GM18498 (cell line): Measurements from ENCODE around the gene YIPF2.
"Not testable (repeated sequence)": the region's sequence is repeated elsewhere in the genome, so short reads cannot be mapped to it uniquely, and the experiment has no call there.

Experiments
- ATAC-seq: cut with Tn5 transposase; IDR thresholded peaks from one replicate; pipeline ENCODE4 v1.9.1; 2021; ENCODE audit warnings: mild to moderate bottlenecking, moderate library complexity; ENCODE audit not compliant: unreplicated experiment

Gene YIPF2

DNA sequence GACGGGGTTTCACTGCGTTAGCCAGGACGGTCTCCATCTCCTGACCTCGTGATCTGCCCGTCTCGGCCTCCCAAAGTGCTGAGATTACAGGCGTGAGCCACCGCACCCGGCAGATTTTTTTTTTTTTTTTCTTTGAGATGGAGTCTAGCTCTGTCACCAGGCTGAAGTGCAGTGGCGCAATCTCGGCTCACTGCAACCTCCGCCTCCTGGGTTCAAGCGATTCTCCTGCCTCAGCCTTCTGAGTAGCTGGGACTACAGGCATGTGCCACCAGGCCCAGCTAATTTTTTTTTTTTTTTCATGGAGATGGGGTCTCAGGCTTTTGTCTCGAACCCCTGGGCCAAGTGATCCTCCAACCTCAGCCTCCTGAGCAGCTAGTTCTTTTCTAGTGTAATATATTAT, 13.2 kb upstream of the YIPF2 start:
- ATAC-seq = not testable (repeated sequence)

DNA sequence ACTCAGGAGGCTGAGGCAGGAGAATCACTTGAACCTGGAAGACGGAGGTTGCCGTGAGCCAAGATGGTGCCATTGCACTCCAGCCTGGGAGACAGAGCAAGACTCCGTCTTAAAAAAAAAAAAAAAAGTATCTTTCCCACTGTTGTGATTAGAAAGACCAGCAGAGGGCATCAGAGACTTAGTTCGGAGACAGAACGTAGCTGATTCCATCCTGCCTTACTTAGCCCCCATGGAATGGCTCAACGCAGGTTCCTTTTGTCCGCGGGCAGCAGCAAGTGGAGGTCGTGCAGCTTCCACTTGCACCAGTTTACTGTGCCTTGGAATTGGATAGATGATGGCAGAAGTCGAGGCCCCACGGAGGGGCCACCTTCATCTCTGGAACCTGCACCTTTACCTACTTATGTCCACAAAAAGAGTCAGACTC, 8.2 kb upstream of the YIPF2 start:
- ATAC-seq = no peak

DNA sequence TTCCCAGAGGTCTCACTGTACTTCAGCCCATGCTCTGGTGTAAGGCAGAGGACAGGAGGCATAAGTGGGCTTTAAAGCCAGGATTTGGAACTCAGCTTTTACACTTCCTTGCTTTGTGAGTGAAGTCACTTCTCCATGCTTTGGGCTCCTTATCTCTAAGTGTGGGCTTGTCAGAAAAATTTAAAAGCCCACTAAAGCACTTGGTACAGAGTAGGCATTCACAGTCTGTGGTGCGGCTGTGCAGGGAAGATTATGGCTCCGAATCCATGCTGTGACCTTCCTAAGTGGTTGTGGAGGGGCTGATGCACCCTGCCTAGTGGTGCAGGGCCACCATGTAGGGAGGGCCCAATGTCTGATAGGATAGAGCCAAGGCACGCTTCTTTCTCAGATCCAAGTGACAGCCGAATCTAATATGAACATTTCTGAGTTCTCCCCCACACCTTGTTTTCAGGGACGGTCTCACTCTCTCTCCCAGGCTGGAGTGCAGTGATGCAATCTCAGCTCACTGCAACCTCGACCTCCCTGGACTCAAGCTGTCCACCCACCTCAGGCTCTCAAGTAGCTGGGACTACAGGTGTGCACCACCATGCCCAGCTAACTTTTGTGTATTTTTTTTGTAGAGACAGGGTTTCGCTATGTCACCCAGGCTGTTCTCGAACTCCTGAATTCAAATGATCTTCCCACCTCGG, 7.1 kb upstream of the YIPF2 start:
- ATAC-seq = no peak

DNA sequence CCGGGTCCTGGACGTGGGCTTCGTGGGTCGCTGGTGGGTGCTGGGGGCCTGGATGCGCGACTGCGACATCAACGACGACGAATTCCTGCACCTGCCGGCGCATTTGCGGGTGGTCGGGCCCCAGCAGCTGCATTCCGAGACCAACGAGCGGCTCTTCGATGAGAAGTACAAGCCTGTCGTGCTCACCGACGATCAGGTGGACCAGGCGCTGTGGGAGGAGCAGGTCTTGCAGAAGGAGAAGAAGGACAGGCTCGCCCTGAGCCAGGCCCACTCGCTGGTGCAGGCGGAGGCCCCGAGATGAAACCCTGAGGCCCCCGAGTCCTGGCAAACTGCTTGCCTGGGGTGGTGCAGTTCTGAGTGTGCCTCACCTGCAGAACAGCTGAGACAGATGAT, 959 bp upstream of the YIPF2 start:
- no peak for ATAC-seq

DNA sequence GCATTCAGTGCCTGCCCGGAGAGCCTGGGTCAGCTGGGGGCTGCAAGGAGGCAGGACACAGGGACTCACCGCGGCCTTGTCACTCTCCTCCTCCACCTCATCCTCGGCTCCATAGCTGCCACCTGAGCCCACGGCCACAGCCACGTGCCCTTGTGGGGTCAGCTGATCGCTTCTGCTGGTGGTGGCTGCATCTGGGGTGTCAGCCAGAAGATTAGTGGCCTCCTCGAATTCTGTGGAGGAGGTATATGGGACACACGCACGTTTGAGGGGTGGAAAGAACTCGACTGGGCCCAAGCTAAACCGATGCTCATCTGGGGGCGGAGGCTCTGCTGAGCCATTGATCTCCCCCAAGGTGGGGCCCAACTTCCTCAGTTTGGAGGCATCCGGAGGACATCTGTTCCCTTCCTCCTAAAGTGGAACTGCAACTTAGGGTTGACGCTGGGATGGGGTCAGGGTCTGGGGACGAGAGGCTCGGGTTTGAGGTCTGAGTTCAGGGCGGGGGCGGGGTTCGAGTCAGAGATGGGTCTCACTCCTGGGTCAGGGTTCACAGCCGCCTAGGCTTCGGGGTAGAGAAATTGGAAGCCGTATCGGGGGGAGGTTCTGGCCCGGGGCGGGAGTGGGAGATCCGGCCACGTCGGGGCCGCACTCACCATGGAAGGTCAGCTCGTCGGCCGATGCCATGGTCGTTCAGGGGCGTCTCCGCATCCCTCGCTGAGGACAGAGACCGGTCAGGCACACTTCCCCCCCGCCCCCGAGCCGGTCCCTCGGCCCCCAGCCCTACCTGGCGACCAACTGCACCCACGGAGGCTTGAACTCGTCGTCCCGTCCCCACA, 493 bp downstream of the YIPF2 start:
- ATAC-seq = no peak

DNA sequence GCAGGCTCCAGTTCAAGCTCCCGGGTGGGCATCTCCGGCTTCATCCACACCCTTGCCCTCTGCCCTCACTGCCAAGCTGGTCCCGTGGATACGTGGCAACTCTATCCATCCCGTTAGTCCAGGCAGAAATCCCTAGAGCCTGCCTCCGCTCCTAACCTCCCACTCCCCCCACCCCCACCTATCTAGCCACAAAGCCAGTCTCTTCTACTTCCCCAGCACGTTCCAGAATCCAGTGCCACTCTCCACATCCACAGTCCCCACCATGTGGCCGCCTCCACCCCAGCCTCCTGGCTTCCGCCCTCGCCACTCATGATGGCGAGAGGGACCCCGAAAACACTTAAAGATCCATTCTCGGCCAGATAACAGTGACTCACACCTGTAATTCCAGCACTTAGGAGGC, 3.8 kb downstream of the YIPF2 start:
- ATAC-seq = no peak

DNA sequence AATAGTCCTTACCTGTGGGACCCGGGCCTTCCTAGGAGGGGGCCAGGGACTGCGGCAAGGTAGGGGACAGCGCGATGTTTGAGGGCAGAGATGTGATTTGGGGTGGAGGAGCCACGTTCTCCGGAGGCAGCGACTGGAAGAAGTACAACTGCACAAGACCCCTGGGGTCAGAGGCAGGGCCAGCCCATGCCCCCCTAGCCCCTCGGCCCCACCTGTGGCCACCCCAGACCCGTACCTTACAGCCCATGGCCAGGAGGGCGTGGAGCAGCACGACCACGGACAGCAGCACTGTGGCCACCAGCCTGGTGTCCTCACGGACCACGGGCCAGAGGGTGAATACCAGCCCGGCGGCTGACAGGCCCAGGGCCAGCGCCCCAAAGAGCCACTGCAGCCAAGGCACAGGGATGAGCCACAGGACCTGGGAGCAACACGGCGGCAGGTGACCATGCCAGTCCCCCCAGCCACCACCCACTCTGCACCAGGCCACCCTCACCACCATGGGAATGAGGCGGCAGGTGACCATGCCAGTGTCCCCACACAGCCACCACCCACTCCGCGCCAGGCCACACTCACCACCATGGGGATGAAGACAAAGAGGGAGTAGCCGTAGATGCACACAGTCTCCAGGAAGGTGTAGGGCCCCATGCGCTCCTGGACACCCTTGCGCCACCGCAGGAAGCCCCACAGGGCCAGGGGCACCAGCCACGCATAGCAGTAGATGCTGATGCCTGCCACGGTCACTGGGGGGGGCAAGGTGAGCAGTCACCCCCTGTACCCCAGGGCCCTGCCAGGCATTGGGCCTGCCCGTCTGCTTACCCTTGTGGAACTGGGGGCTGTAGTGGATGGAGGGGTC, 5.0 kb downstream of the YIPF2 start:
- no peak for ATAC-seq

DNA sequence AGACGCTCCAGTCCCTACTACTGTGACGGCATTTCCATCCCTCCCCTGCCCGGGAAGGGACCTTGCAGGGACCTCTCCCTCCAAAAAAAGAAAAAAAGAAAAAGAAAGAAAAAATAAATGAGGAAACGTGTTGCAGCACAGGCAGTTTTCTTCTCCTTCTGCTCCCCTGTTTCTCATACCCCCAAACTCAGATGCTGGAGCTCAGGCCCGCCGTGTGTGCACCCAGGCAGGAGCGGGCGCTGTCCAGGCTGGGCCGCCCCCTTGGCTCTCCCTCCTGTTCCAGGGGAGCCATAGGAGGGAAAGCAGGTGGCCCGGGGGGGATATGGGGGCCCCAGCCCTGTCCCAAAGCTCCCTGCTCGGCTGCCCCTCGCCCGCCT, 5.8 kb downstream of the YIPF2 start:
- ATAC-seq = no peak

DNA sequence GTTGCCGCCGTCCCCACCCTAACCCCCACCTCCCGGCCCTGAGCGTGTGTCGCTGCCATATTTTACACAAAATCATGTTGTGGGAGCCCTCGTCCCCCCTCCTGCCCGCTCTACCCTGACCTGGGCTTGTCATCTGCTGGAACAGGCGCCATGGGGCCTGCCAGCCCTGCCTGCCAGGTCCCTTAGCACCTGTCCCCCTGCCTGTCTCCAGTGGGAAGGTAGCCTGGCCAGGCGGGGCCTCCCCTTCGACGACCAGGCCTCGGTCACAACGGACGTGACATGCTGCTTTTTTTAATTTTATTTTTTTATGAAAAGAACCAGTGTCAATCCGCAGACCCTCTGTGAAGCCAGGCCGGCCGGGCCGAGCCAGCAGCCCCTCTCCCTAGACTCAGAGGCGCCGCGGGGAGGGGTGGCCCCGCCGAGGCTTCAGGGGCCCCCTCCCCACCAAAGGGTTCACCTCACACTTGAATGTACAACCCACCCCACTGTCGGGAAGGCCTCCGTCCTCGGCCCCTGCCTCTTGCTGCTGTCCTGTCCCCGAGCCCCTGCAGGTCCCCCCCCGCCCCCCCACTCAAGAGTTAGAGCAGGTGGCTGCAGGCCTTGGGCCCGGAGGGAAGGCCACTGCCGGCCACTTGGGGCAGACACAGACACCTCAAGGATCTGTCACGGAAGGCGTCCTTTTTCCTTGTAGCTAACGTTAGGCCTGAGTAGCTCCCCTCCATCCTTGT, 6.4 kb downstream of the YIPF2 start:
- ATAC-seq = no peak

DNA sequence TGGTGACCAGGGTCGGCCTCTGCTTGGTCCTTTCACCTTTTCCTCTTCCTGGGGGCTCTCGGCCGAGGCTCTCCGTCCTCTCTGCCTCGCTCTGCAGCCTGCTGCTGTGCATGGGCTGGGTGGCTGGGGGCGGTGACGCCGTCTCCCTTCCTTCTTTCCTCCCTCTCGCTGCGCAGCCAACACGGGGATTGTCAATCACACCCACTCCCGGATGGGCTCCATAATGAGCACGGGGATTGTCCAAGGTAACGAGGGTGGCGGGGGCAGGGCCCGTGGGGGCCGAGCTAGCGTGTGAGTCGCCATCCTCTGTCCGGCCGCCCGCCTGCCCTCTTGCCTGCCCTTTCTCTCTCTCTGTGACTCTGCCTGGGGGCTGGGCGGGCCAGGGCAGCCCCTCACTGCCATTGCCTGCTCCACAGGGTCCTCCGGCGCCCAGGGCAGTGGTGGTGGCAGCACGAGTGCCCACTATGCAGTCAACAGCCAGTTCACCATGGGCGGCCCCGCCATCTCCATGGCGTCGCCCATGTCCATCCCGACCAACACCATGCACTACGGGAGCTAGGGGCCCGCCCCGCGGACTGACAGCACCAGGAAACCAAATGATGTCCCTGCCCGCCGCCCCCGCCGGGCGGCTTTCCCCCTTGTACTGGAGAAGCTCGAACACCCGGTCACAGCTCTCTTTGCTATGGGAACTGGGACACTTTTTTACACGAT, 7.1 kb downstream of the YIPF2 start:
- ATAC-seq = no peak

DNA sequence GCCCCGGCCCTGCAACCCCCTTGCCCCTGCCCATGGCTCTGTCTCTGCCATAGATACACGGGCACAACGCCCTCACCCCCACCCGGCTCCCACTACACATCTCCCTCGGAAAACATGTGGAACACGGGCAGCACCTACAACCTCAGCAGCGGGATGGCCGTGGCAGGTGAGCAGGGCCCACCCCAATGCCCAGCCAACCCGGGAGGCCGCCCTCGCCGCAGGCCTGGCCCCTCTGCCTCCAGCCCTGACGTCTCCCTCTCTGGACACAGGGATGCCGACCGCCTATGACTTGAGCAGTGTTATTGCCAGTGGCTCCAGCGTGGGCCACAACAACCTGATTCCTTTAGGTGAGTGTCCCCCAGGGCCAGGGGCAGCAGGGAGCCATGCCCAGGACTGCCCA, 7.7 kb downstream of the YIPF2 start:
- no peak for ATAC-seq

DNA sequence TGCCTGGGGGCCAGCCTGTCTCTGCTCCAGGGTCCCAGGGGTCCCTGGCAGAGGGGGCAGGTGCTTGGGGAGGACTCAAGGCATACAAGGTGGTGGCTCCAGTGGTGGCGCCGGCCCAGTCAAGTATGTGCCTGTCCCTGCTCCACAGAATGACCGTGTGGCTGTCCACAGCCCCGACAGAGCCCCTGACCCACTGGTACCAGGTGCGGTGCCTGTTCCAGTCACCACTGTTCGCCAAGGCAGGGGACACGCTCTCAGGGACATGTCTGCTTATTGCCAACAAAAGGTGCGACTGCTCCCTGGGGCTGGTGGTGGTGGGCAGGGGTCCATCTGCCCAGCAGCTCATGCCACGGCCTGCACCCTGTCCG, 8.2 kb downstream of the YIPF2 start:
- no peak for ATAC-seq

DNA sequence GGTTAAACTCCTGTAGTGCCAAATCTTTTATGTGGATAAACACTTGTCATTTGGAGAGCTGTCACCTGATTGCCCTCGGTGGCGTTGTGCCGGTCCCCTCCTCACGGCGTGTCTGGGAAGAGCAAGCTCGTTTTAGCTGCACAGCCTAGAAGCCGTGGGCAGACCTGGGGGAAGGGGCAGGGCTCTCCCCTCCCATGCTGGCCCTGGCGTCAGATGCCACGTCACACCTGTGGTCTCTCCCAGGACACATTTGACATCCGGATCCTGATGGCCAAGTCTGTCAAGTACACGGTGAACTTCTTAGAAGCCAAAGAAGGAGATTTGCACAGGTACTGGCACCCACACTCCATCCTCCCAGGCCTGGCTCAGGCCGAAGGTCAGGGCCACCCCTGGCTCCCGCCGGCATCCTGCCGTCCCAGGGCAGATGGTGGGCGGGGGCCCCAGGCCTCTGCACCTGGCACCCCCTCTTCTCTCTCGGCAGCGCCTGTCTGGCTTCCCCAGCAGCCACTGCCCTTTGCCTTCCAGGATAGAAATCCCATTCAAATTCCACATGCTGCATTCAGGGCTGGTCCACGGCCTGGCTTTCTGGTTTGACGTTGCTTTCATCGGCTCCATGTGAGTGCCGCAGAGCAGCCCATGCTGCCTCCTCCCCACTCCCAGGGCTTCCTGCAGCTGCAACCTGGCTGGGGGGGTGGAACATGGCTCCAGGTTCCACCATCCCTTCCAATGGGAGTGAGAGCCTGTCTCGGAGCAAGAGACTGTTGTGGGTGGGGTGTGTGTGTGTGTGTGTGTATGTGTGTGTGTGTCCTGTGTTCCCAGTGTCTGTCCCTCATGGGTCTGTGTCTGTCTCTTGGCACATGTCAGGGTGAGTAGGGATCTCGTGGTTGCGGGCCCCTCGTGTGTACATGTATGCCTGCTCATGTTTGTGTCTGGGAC, 8.8 kb downstream of the YIPF2 start:
- ATAC-seq = no peak

DNA sequence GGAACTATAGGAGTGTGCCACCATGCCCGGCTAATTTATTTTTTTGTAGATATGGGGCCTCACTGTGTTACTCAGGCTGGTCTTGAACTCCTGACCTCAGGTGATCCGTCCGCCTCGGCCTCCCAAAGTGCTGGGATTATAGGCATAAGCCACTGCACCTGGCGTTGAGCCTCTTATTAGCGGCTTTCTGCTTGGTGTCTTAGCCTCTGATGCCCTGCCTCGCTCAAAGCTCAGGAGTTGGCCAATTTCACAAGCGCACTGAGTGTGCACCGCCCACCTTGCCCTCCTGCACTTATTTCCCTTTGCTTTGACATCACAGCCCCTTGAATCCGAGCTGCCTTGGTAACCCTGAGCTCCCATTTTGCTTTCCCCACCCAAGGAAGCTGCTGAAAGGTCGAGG, 10.1 kb downstream of the YIPF2 start:
- ATAC-seq = no peak

DNA sequence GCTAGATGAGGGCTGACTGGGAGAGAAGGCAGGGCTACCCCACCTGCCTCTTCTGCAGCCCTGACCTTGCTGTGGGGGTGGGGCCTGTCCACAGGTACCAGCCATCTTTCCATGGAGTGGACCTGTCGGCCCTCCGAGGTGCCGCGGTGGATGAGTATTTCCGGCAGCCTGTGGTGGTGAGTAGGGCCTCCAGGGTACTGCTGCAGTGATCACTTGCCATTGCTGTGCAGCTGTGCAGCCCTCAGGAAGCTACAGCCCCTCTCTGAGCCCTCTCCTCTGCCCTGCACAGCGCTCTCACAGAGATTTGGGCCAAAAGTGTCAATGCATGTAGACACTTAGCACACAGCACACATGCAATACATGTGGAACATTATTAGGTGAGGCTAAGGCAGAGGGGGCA, 11.8 kb downstream of the YIPF2 start:
- ATAC-seq = no peak

DNA sequence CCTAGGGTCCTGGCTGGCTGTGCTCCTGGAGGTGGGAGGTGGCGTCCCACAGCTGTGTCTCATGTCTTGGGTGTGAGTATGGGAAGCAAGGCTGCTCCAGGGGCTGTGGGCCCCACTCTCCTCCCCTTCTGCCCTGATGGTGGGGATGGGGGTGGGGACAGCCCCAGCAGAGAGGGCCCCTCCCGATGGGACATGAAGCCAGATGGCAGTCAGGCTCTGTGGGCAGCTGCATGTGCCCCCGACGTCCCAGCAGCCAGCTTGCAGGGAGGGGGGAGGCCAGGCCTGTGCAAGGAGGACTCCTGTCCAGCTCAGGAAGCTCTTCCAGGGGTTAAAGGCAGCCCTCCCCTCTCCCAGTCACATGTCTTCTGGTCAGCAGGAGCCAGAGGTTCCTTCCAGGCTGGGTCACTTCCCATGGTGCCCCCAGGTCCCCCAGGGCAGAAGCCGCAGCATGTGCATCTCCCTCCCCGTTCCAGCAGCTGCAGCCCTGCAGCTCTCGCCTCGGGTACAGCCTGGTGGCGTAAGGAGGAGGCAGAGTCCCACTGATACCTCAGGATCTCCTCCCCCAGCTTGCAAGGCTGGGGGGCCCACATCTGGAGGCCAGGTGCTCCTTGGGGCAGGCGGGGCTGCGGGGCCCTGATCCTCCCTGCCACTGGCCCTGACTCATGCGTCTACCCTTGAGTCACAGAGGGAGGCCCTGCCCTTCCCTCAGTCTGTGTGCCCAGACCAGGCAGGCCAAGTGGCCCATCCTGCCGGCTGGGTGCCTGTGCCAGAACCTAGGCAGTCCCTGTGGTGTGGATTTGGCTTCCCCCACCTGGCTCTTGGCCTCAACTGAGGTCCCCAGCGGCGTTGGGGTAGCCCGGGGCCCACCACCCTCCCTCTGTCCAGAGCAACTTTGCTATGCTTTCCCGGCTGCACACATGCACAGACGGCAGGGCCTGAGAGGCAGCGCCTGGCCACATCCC, 13.0 kb downstream of the YIPF2 start:
- ATAC-seq = no peak

DNA sequence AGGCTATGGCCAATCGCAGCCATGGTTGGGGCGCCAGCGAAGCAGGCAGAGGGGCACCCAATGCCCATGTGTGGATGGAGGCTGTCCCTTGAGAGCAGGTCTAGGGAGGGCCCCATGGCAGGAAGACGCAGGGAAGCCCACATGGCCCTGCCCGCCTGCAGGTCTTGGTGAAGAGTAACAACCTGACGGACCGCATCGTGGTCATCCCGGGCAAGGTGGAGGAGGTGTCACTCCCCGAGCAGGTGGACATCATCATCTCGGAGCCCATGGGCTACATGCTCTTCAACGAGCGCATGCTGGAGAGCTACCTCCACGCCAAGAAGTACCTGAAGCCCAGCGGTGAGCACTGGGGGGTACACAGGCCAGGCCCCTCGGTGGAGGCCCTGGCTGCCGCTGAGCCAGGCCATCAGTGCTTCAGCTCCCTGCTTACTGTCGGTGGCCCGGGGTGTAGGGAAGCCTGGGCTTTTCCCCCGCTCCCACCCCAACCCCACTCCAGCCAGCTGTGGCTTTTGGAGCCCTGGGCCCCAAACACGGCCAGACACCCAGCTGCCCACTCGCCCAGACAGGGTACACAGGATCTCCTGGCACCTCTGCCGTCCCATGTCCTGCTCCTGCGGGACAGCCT, 14.6 kb downstream of the YIPF2 start:
- ATAC-seq = no peak

DNA sequence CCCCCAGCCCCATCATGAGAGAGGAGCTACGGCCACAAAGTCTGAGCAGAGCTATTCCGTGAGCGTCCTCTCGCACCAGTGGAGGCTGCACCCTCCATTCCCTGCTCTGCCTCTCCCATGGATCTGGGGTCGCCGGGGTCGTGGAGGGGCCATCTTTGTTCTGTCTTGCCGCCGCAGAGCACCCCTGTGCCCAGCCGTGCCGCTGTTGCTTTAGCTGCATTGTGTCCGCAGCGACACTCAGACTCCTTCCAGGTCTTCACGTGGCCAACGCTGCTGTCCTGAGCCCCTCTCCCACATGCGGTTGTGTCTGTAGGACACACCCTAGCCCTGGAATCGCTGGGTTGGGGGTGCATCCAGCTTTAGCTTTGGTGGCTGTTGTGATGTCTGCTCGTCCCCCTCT, 15.8 kb downstream of the YIPF2 start:
- no peak for ATAC-seq
